ENCODE data around the gene ZNF674. TPM values are rescaled to one million over a fixed set of nuclear protein-coding genes. Genes with fewer than 3 reads are reported as not detected.
A peak's percentile ranks its signal among the peaks of the same experiment; 100 is the strongest.

The ZNF674 gene
- total and polyA plus RNA-seq, 10 of the 15 experiments (the other 5 are each of a cell fraction or from before 2014, with no cell fraction given): 1.0 to 3.7 (median 1.8) TPM

DNA sequence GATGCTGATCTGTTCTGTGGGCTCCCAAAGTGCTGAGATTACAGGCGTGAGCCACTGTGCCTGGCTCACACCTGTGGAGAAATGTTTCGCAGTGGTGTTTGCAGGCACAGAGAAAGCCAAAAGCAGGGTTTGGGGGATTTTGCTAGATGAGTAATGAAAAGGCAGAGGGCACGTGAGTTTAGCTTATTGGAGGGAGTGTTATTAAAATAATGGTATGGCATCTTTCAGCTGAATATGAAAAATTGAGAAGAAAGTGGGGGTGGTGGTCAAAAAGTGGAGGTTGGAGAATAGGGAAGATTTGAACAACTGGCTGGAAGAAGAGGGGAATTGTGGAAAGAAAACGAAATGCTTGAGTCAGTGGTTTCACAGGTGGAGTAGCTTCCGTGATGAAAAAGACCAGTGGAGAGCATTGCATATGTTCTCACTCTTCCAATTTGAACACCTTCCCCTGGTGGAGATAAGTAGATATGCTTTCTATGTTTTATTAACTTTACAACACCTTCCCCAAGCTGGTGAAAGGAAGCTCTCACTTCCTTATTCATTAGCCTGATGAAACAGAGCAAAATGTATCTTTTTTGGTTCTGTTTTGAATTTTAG is 27.2 kb upstream of the ZNF674 start (continued):
- TF ChIP-seq, protein P1, sequence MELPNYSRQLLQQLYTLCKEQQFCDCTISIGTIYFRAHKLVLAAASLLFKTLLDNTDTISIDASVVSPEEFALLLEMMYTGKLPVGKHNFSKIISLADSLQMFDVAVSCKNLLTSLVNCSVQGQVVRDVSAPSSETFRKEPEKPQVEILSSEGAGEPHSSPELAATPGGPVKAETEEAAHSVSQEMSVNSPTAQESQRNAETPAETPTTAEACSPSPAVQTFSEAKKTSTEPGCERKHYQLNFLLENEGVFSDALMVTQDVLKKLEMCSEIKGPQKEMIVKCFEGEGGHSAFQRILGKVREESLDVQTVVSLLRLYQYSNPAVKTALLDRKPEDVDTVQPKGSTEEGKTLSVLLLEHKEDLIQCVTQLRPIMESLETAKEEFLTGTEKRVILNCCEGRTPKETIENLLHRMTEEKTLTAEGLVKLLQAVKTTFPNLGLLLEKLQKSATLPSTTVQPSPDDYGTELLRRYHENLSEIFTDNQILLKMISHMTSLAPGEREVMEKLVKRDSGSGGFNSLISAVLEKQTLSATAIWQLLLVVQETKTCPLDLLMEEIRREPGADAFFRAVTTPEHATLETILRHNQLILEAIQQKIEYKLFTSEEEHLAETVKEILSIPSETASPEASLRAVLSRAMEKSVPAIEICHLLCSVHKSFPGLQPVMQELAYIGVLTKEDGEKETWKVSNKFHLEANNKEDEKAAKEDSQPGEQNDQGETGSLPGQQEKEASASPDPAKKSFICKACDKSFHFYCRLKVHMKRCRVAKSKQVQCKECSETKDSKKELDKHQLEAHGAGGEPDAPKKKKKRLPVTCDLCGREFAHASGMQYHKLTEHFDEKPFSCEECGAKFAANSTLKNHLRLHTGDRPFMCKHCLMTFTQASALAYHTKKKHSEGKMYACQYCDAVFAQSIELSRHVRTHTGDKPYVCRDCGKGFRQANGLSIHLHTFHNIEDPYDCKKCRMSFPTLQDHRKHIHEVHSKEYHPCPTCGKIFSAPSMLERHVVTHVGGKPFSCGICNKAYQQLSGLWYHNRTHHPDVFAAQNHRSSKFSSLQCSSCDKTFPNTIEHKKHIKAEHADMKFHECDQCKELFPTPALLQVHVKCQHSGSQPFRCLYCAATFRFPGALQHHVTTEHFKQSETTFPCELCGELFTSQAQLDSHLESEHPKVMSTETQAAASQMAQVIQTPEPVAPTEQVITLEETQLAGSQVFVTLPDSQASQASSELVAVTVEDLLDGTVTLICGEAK (IDR thresholded peaks at IDR 0.05; ENCODE audit: borderline replicate concordance): no peak
- TF ChIP-seq FOXK2 (IDR thresholded peaks at IDR 0.05): no peak
- no peak for TF ChIP-seq CHD4 (IDR thresholded peaks at IDR 0.05)
- TF ChIP-seq BHLHE40 (IDR thresholded peaks at IDR 0.05; ENCODE audit: borderline replicate concordance in 1 of 2, low read depth in 2 of 2, low read length in 1 of 2): peak; percentile 82 to 87
- TF ChIP-seq BCL11A (IDR thresholded peaks at IDR 0.05; ENCODE audit: low read depth, low read length): no peak
- TF ChIP-seq, protein P2, sequence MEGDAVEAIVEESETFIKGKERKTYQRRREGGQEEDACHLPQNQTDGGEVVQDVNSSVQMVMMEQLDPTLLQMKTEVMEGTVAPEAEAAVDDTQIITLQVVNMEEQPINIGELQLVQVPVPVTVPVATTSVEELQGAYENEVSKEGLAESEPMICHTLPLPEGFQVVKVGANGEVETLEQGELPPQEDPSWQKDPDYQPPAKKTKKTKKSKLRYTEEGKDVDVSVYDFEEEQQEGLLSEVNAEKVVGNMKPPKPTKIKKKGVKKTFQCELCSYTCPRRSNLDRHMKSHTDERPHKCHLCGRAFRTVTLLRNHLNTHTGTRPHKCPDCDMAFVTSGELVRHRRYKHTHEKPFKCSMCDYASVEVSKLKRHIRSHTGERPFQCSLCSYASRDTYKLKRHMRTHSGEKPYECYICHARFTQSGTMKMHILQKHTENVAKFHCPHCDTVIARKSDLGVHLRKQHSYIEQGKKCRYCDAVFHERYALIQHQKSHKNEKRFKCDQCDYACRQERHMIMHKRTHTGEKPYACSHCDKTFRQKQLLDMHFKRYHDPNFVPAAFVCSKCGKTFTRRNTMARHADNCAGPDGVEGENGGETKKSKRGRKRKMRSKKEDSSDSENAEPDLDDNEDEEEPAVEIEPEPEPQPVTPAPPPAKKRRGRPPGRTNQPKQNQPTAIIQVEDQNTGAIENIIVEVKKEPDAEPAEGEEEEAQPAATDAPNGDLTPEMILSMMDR (IDR thresholded peaks at IDR 0.05 in 2 of 3, conservative IDR thresholded peaks at IDR 0.05 in 1 of 3; ENCODE audit: control insufficient read depth in 2 of 3, extremely low read depth in 1 of 3, insufficient read depth in 1 of 3, low read depth in 3 of 3, low read length in 3 of 3): peak; percentile 31 to 56 (median 41); a peak in 5 of 6 replicates
- TF ChIP-seq WRNIP1 (IDR thresholded peaks at IDR 0.05; ENCODE audit: borderline replicate concordance, low read depth, low read length): no peak
- TF ChIP-seq, protein P3, sequence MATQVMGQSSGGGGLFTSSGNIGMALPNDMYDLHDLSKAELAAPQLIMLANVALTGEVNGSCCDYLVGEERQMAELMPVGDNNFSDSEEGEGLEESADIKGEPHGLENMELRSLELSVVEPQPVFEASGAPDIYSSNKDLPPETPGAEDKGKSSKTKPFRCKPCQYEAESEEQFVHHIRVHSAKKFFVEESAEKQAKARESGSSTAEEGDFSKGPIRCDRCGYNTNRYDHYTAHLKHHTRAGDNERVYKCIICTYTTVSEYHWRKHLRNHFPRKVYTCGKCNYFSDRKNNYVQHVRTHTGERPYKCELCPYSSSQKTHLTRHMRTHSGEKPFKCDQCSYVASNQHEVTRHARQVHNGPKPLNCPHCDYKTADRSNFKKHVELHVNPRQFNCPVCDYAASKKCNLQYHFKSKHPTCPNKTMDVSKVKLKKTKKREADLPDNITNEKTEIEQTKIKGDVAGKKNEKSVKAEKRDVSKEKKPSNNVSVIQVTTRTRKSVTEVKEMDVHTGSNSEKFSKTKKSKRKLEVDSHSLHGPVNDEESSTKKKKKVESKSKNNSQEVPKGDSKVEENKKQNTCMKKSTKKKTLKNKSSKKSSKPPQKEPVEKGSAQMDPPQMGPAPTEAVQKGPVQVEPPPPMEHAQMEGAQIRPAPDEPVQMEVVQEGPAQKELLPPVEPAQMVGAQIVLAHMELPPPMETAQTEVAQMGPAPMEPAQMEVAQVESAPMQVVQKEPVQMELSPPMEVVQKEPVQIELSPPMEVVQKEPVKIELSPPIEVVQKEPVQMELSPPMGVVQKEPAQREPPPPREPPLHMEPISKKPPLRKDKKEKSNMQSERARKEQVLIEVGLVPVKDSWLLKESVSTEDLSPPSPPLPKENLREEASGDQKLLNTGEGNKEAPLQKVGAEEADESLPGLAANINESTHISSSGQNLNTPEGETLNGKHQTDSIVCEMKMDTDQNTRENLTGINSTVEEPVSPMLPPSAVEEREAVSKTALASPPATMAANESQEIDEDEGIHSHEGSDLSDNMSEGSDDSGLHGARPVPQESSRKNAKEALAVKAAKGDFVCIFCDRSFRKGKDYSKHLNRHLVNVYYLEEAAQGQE (IDR thresholded peaks at IDR 0.05; ENCODE audit: low read depth, low read length): no peak
- TF ChIP-seq IKZF1 (conservative IDR thresholded peaks at IDR 0.05): peak; percentile 63
- TF ChIP-seq, protein P4, sequence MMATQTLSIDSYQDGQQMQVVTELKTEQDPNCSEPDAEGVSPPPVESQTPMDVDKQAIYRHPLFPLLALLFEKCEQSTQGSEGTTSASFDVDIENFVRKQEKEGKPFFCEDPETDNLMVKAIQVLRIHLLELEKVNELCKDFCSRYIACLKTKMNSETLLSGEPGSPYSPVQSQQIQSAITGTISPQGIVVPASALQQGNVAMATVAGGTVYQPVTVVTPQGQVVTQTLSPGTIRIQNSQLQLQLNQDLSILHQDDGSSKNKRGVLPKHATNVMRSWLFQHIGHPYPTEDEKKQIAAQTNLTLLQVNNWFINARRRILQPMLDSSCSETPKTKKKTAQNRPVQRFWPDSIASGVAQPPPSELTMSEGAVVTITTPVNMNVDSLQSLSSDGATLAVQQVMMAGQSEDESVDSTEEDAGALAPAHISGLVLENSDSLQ (IDR thresholded peaks at IDR 0.05): no peak
- no peak for TF ChIP-seq PML (IDR thresholded peaks at IDR 0.05; ENCODE audit: low read length)
- no peak for TF ChIP-seq NR2C2 (IDR thresholded peaks at IDR 0.05; ENCODE audit: borderline replicate concordance, control insufficient read depth, insufficient read length, low read depth)
- TF ChIP-seq FOS (IDR thresholded peaks at IDR 0.05; ENCODE audit: borderline replicate concordance, extremely low read depth, insufficient read length): no peak
- TF ChIP-seq, protein P5, sequence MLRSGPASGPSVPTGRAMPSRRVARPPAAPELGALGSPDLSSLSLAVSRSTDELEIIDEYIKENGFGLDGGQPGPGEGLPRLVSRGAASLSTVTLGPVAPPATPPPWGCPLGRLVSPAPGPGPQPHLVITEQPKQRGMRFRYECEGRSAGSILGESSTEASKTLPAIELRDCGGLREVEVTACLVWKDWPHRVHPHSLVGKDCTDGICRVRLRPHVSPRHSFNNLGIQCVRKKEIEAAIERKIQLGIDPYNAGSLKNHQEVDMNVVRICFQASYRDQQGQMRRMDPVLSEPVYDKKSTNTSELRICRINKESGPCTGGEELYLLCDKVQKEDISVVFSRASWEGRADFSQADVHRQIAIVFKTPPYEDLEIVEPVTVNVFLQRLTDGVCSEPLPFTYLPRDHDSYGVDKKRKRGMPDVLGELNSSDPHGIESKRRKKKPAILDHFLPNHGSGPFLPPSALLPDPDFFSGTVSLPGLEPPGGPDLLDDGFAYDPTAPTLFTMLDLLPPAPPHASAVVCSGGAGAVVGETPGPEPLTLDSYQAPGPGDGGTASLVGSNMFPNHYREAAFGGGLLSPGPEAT (IDR thresholded peaks at IDR 0.05; ENCODE audit: low read depth): peak; percentile 72
- no peak for TF ChIP-seq CBX3 (IDR thresholded peaks at IDR 0.05; ENCODE audit: borderline replicate concordance, low read depth)
- no peak for TF ChIP-seq HDAC6 (IDR thresholded peaks at IDR 0.05; ENCODE audit: unreplicated experiment)
- TF ChIP-seq JUND (IDR thresholded peaks at IDR 0.05; ENCODE audit: low read depth, low read length): no peak

Measured in GM12878 (cell line).